ENCODE data around the gene UBAP1L.

Gene UBAP1L

DNA sequence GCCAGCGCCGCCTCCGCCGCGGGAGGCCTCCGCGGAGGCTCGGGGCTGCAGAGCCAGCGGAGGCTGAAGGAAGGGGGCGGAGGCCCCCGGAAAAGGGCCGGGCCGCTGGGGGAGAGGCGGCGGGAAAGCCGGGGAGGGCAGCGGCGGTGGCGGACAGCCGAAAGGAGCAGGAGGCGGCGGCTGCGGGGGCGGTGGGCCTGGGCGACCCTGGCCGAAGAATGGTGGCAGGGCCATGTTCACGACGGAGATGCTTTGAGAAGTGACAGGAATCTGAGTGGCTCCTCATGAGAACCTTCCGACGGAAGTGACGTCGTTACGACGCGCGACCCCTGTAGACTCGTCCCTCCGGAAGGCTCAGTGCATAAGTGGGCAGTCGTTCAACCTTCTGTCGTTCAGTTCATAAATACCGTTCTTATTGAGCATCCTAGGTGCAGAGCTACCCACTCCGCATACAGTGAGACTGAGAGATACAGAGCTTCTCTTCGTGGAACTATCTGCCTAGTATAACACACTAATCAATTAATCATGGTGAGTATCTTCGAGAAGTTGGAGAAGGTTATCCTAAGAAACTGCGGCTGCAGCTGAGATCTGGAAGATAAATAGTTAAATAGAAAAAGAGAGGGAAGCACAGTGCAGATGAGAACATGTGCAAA is 18.7 kb upstream of the UBAP1L start, which contains the start of gene PDCD7:
Gene PDCD7, minus strand, starts transcription at position 261 of the 653 bp plus-strand sequence. Its CDS starts 27 bp downstream, at position 234.
- DNase-seq (ENCODE audit: low spot score) (peak; percentile 87), ATAC-seq (ENCODE audit: low read depth) (peak; percentile 84)
- peak within 1 kb of the TSS; percentile 71 for H3K4me3 ChIP-seq (ENCODE audit: severe bottlenecking)
- peaks cover 26% of the 10 kb centered on the region for H3K36me3 ChIP-seq (ENCODE audit: low read depth)
- peaks cover 6% of the 10 kb centered on the region for H3K9me3 ChIP-seq (ENCODE audit: severe bottlenecking)
- peak within 1 kb of the TSS; percentile 68 for H3K27ac ChIP-seq (ENCODE audit: poor library complexity, severe bottlenecking)
- H3K4me1 ChIP-seq (ENCODE audit: insufficient read depth, poor library complexity, severe bottlenecking): no peaks in the 10 kb centered on the region
- H3K27me3 ChIP-seq (ENCODE audit: insufficient read depth, poor library complexity, severe bottlenecking): no peaks in the 10 kb centered on the region
- TF ChIP-seq CTCF (IDR thresholded peaks at IDR 0.05; ENCODE audit: poor library complexity, severe bottlenecking): no peak

GRCh38 chr15:65132878-65133547 is 18.0 kb upstream of the UBAP1L start:
- DNase-seq (ENCODE audit: low spot score) (no peak), ATAC-seq (ENCODE audit: low read depth) (peak; percentile 76)
- Histone ChIP-seq H3K9me3 (ENCODE audit: severe bottlenecking) (peaks cover 6% of the 10 kb centered on the region), H3K4me1 (ENCODE audit: insufficient read depth, poor library complexity, severe bottlenecking) (no peaks in the 10 kb centered on the region), H3K36me3 (ENCODE audit: low read depth) (peaks cover 33% of the 10 kb centered on the region), H3K4me3 (ENCODE audit: severe bottlenecking) (peak overlapping the region; percentile 71), H3K27ac (ENCODE audit: poor library complexity, severe bottlenecking) (peak overlapping the region; percentile 68), H3K27me3 (ENCODE audit: insufficient read depth, poor library complexity, severe bottlenecking) (no peaks in the 10 kb centered on the region)
- peak; percentile 23 for TF ChIP-seq CTCF (IDR thresholded peaks at IDR 0.05; ENCODE audit: poor library complexity, severe bottlenecking)

DNA sequence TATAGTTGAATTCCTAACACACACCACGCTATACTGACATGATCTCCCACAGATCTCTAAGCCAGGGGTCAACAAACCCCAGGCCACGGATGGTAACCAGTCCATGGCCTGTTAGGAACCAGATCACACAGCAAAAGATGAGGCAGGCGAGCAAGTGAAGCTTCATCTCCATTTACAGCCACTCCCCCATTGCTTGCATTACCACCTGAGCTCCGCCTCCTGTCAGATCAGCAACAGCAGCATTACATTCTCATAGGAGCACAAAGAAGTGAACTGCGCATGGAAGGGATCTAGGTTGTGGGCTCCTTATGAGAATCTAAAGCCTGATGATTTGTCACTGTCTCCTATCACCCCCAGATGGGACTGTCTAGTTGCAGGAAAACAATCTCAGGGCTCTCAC is 15.9 kb upstream of the UBAP1L start:
- H3K9me3 ChIP-seq (ENCODE audit: severe bottlenecking): no peaks in the 10 kb centered on the region
- H3K36me3 ChIP-seq (ENCODE audit: low read depth): peaks cover 52% of the 10 kb centered on the region
- H3K4me1 ChIP-seq (ENCODE audit: insufficient read depth, poor library complexity, severe bottlenecking): no peaks in the 10 kb centered on the region
- no peak overlapping the region for H3K4me3 ChIP-seq (ENCODE audit: severe bottlenecking)
- H3K27ac ChIP-seq (ENCODE audit: poor library complexity, severe bottlenecking): no peak overlapping the region
- DNase-seq (ENCODE audit: low spot score) (no peak), ATAC-seq (ENCODE audit: low read depth) (no peak)
- TF ChIP-seq CTCF (IDR thresholded peaks at IDR 0.05; ENCODE audit: poor library complexity, severe bottlenecking): no peak
- H3K27me3 ChIP-seq (ENCODE audit: insufficient read depth, poor library complexity, severe bottlenecking): no peaks in the 10 kb centered on the region

- no peak for DNase-seq (ENCODE audit: low spot score)
- no peaks in the 10 kb centered on the region for H3K4me1 ChIP-seq (ENCODE audit: insufficient read depth, poor library complexity, severe bottlenecking)
- H3K27me3 ChIP-seq (ENCODE audit: insufficient read depth, poor library complexity, severe bottlenecking): no peaks in the 10 kb centered on the region
- H3K9me3 ChIP-seq (ENCODE audit: severe bottlenecking): no peaks in the 10 kb centered on the region
- no peak for TF ChIP-seq CTCF (IDR thresholded peaks at IDR 0.05; ENCODE audit: poor library complexity, severe bottlenecking)
- H3K27ac ChIP-seq (ENCODE audit: poor library complexity, severe bottlenecking): no peak overlapping the region
- ATAC-seq (ENCODE audit: low read depth): no peak
- peaks cover 68% of the 10 kb centered on the region for H3K36me3 ChIP-seq (ENCODE audit: low read depth)
- H3K4me3 ChIP-seq (ENCODE audit: severe bottlenecking): no peak overlapping the region
Observed at GRCh38 chr15:65115542-65115941, 542 bp upstream of the UBAP1L start.
